Keratinocyte (primary cell): ENCODE measurements around the gene TENT4A.

Experiments
- EZH2 ChIP-seq: IDR thresholded peaks from one replicate; pipeline ENCODE4 v1.6.1; 2012; ENCODE audit warnings: inconsistent platforms, mild to moderate bottlenecking, low read length, moderate library complexity
- TF ChIP-seq, protein P1 (sequence below), 3 experiments: IDR thresholded peaks in 1 of 3; conservative IDR thresholded peaks in 1 of 3; optimal IDR thresholded peaks in 1 of 3; 2 replicates in 2 of 3; 3 replicates in 1 of 3; pipeline versions ENCODE3 to v1.5.1; 2011; ENCODE audit warnings: low read length in 3 of 3, mild to moderate bottlenecking in 3 of 3, moderate library complexity in 2 of 3, control low read depth in 1 of 3, inconsistent platforms in 1 of 3; ENCODE audit not compliant: insufficient read depth in 2 of 3; ENCODE audit errors: extremely low read depth in 1 of 3

DNA sequence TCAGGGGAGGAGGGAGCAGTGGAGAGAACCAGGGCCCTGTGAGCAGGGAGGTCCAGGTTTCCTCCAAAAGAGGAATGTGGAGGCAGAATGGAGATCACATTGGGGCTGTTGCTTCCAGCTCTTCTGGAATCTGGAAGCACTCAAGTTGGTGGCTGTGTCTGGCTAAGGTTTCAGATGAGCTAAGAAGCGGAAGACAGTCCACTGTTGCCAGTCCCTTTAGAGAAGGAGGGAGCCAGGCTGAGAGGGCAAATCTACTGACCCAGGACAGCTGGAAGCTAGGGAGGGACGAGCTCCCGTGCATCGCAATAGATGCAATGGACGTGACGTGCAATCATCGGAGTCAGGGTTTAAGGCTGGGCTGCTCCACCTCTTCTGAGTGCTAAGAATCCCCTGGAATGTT, 71.2 kb downstream of the TENT4A start:
- TF ChIP-seq, protein P1, sequence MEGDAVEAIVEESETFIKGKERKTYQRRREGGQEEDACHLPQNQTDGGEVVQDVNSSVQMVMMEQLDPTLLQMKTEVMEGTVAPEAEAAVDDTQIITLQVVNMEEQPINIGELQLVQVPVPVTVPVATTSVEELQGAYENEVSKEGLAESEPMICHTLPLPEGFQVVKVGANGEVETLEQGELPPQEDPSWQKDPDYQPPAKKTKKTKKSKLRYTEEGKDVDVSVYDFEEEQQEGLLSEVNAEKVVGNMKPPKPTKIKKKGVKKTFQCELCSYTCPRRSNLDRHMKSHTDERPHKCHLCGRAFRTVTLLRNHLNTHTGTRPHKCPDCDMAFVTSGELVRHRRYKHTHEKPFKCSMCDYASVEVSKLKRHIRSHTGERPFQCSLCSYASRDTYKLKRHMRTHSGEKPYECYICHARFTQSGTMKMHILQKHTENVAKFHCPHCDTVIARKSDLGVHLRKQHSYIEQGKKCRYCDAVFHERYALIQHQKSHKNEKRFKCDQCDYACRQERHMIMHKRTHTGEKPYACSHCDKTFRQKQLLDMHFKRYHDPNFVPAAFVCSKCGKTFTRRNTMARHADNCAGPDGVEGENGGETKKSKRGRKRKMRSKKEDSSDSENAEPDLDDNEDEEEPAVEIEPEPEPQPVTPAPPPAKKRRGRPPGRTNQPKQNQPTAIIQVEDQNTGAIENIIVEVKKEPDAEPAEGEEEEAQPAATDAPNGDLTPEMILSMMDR (optimal IDR thresholded peaks at IDR 0.05 in 1 of 3, IDR thresholded peaks at IDR 0.05 in 1 of 3, conservative IDR thresholded peaks at IDR 0.05 in 1 of 3; ENCODE audit: extremely low read depth in 1 of 3, insufficient read depth in 2 of 3, low read length in 3 of 3), result no peak
- TF ChIP-seq EZH2, result no peak
